HG02885 (cell line): ENCODE data around the gene GALNS.
"Not testable (repeated sequence)": the region's sequence is repeated elsewhere in the genome, so short reads cannot be mapped to it uniquely, and the experiment has no call there.

Experiments used
- ATAC-seq: cut with Tn5 transposase; IDR thresholded peaks from one replicate; pipeline ENCODE4 v1.9.1; 2021; ENCODE audit warnings: mild to moderate bottlenecking; ENCODE audit not compliant: unreplicated experiment, poor library complexity

The GALNS gene

GRCh38 chr16:88777471-88778270, 79.1 kb downstream of the GALNS start:
- ATAC-seq: no peak

GRCh38 chr16:88775825-88776224, 80.9 kb downstream of the GALNS start:
- ATAC-seq: no peak

GRCh38 chr16:88774544-88775393, 82.0 kb downstream of the GALNS start:
- ATAC-seq: no peak

- ATAC-seq: no peak
These were observed 82.9 kb downstream of the GALNS start for GRCh38 chr16:88773812-88774291.

GRCh38 chr16:88772871-88773811, 83.6 kb downstream of the GALNS start:
- ATAC-seq: no peak

- ATAC-seq: not testable (repeated sequence)
These were observed 85.0 kb downstream of the GALNS start for GRCh38 chr16:88771781-88772180.

GRCh38 chr16:88771294-88771772, 85.4 kb downstream of the GALNS start:
- no peak for ATAC-seq

- ATAC-seq: no peak
These were observed 86.1 kb downstream of the GALNS start for GRCh38 chr16:88770461-88771293.

GRCh38 chr16:88769617-88770460, 86.9 kb downstream of the GALNS start:
- ATAC-seq: no peak

GRCh38 chr16:88768071-88768783, 88.5 kb downstream of the GALNS start:
- no peak for ATAC-seq

GRCh38 chr16:88767546-88768070, 89.1 kb downstream of the GALNS start:
- no peak for ATAC-seq

- ATAC-seq: no peak
These were observed 89.8 kb downstream of the GALNS start for GRCh38 chr16:88766975-88767374.

- ATAC-seq: no peak
These were observed 91.8 kb downstream of the GALNS start for GRCh38 chr16:88764913-88765349.

GRCh38 chr16:88764080-88764479, 92.7 kb downstream of the GALNS start:
- ATAC-seq: no peak
